ENCODE data around the gene ASPHD2. TPM values are rescaled to one million over a fixed set of nuclear protein-coding genes. Genes with fewer than 3 reads are reported as not detected.

ASPHD2 gene
- total and polyA plus RNA-seq, 10 donors = 2.1 to 8.0 (median 5.1) TPM

- H3K36me3 ChIP-seq = no peaks in the 10 kb centered on the region
- no peak overlapping the region for H3K4me3 ChIP-seq
- H3K9me3 ChIP-seq = no peaks in the 10 kb centered on the region
- no peaks in the 10 kb centered on the region for H3K4me1 ChIP-seq
- no peak overlapping the region for H3K27ac ChIP-seq
- no peak for DNase-seq
- intact Hi-C loops (cut with DNase I; ENCODE audit: low total_unique reads) = loop anchor here (10.0 kb wide), 1 partner anchor 73 kb away; no protein-coding TSS in a partner anchor
- H3K27me3 ChIP-seq (replicated peaks in 1 of 7) = peaks cover 0 to 10% (median 0%) of the 10 kb centered on the region in 7 donors
- WGBS, 5 donors = 76 to 89% (median 86%) methylated on average over 2 of the region's 2 CpGs
- no peak for TF ChIP-seq CTCF (IDR thresholded peaks at IDR 0.05 in 8 of 11, conservative IDR thresholded peaks at IDR 0.05 in 3 of 11)
- no peak for TF ChIP-seq POLR2AphosphoS5 (IDR thresholded peaks at IDR 0.05)
- TF ChIP-seq POLR2A (IDR thresholded peaks at IDR 0.05) = no peak
Observed at GRCh38 chr22:26391623-26392022, 37.4 kb upstream of the ASPHD2 start.

- no peak for TF ChIP-seq CTCF (IDR thresholded peaks at IDR 0.05 in 8 of 11, conservative IDR thresholded peaks at IDR 0.05 in 3 of 11)
- TF ChIP-seq POLR2AphosphoS5 (IDR thresholded peaks at IDR 0.05) = no peak
- TF ChIP-seq POLR2A (IDR thresholded peaks at IDR 0.05) = no peak
- 50 to 83% (median 62%) methylated on average over 2 of the region's 2 CpGs for WGBS, 5 donors
- Histone ChIP-seq H3K9me3 (no peaks in the 10 kb centered on the region), H3K27ac (no peak overlapping the region), H3K27me3 (replicated peaks in 1 of 7) (no peaks in the 10 kb centered on the region), H3K36me3 (no peaks in the 10 kb centered on the region), H3K4me1 (no peaks in the 10 kb centered on the region), H3K4me3 (no peak overlapping the region)
- DNase-seq = no peak
- intact Hi-C loops (cut with DNase I; ENCODE audit: low total_unique reads) = loop anchor here (10.0 kb wide), 1 partner anchor 71 kb away; no protein-coding TSS in a partner anchor
Observed at GRCh38 chr22:26393929-26394328, 35.1 kb upstream of the ASPHD2 start.

- Histone ChIP-seq H3K4me3 (no peak overlapping the region), H3K9me3 (no peaks in the 10 kb centered on the region), H3K36me3 (no peaks in the 10 kb centered on the region), H3K27me3 (replicated peaks in 1 of 7) (no peaks in the 10 kb centered on the region), H3K4me1 (no peaks in the 10 kb centered on the region), H3K27ac (no peak overlapping the region)
- no peak for TF ChIP-seq CTCF (IDR thresholded peaks at IDR 0.05 in 8 of 11, conservative IDR thresholded peaks at IDR 0.05 in 3 of 11)
- WGBS, 5 donors = 44 to 65% (median 63%) methylated on average over 1 of the region's 1 CpG
- DNase-seq = no peak
- intact Hi-C loops (cut with DNase I; ENCODE audit: low total_unique reads) = loop anchor here (10.0 kb wide), 1 partner anchor 70 kb away; no protein-coding TSS in a partner anchor
Observed at GRCh38 chr22:26394777-26395176, 34.3 kb upstream of the ASPHD2 start.

GRCh38 chr22:26395926-26396325 is 33.1 kb upstream of the ASPHD2 start:
- Histone ChIP-seq H3K4me1 (no peaks in the 10 kb centered on the region), H3K9me3 (no peaks in the 10 kb centered on the region), H3K27me3 (replicated peaks in 1 of 7) (no peaks in the 10 kb centered on the region), H3K27ac (no peak overlapping the region), H3K36me3 (no peaks in the 10 kb centered on the region), H3K4me3 (no peak overlapping the region)
- no peak for DNase-seq
- intact Hi-C loops (cut with DNase I; ENCODE audit: low total_unique reads) = loop anchor here (10.0 kb wide), 1 partner anchor 69 kb away; no protein-coding TSS in a partner anchor
- 53 to 79% (median 67%) methylated on average over 5 of the region's 5 CpGs for WGBS, 5 donors
- TF ChIP-seq POLR2A (IDR thresholded peaks at IDR 0.05) (no peak), CTCF (IDR thresholded peaks at IDR 0.05 in 8 of 11, conservative IDR thresholded peaks at IDR 0.05 in 3 of 11) (no peak), POLR2AphosphoS5 (IDR thresholded peaks at IDR 0.05) (no peak)
